ENCODE data around the gene ITPRID1.

Gene ITPRID1

GRCh38 chr7:31549611-31550010 lies 35.7 kb downstream of the ITPRID1 start:
- Histone ChIP-seq H3K36me3 (ENCODE audit: control insufficient read depth, low read length) (no peaks in the 10 kb centered on the region), H3K27ac (ENCODE audit: low read depth, low read length) (no peak overlapping the region), H3K4me3 (ENCODE audit: low read length) (no peak overlapping the region), H3K9me2 (replicated peaks; ENCODE audit: control insufficient read depth, low read length) (no peaks in the 10 kb centered on the region), H4K20me1 (ENCODE audit: control insufficient read depth, insufficient read depth, low read depth, low read length) (no peaks in the 10 kb centered on the region), H3K4me2 (ENCODE audit: low read length) (no peak overlapping the region), H3K27me3 (ENCODE audit: control insufficient read depth, low read length) (no peaks in the 10 kb centered on the region), H3F3A (ENCODE audit: control insufficient read depth, insufficient read depth) (no peaks in the 10 kb centered on the region), H3K79me2 (ENCODE audit: control insufficient read depth, low read length) (no peaks in the 10 kb centered on the region), H3K4me1 (ENCODE audit: control insufficient read depth, low read length) (no peaks in the 10 kb centered on the region), H3K9me3 (ENCODE audit: control insufficient read depth, insufficient read depth, low read length) (no peaks in the 10 kb centered on the region)
- no peak for TF ChIP-seq EZH2phosphoT487 (IDR thresholded peaks at IDR 0.05; ENCODE audit: borderline replicate concordance, low read length)
- TF ChIP-seq, protein P1, sequence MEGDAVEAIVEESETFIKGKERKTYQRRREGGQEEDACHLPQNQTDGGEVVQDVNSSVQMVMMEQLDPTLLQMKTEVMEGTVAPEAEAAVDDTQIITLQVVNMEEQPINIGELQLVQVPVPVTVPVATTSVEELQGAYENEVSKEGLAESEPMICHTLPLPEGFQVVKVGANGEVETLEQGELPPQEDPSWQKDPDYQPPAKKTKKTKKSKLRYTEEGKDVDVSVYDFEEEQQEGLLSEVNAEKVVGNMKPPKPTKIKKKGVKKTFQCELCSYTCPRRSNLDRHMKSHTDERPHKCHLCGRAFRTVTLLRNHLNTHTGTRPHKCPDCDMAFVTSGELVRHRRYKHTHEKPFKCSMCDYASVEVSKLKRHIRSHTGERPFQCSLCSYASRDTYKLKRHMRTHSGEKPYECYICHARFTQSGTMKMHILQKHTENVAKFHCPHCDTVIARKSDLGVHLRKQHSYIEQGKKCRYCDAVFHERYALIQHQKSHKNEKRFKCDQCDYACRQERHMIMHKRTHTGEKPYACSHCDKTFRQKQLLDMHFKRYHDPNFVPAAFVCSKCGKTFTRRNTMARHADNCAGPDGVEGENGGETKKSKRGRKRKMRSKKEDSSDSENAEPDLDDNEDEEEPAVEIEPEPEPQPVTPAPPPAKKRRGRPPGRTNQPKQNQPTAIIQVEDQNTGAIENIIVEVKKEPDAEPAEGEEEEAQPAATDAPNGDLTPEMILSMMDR (IDR thresholded peaks at IDR 0.05; ENCODE audit: low read depth, low read length, poor library complexity, severe bottlenecking) = no peak

- H3K4me1 ChIP-seq (ENCODE audit: control insufficient read depth, low read length) = no peaks in the 10 kb centered on the region
- H3K9me3 ChIP-seq (ENCODE audit: control insufficient read depth, insufficient read depth, low read length) = no peaks in the 10 kb centered on the region
- no peaks in the 10 kb centered on the region for H3K27me3 ChIP-seq (ENCODE audit: control insufficient read depth, low read length)
- no peaks in the 10 kb centered on the region for H3K36me3 ChIP-seq (ENCODE audit: control insufficient read depth, low read length)
- no peaks in the 10 kb centered on the region for H3K9me2 ChIP-seq (replicated peaks; ENCODE audit: control insufficient read depth, low read length)
- H3K27ac ChIP-seq (ENCODE audit: low read depth, low read length) = no peak overlapping the region
- H4K20me1 ChIP-seq (ENCODE audit: control insufficient read depth, insufficient read depth, low read depth, low read length) = no peaks in the 10 kb centered on the region
- no peaks in the 10 kb centered on the region for H3K79me2 ChIP-seq (ENCODE audit: control insufficient read depth, low read length)
- no peaks in the 10 kb centered on the region for H3F3A ChIP-seq (ENCODE audit: control insufficient read depth, insufficient read depth)
- H3K4me3 ChIP-seq (ENCODE audit: low read length) = no peak overlapping the region
- no peak overlapping the region for H3K4me2 ChIP-seq (ENCODE audit: low read length)
- TF ChIP-seq EZH2phosphoT487 (IDR thresholded peaks at IDR 0.05; ENCODE audit: borderline replicate concordance, low read length) = no peak
- TF ChIP-seq, protein P1 (IDR thresholded peaks at IDR 0.05; ENCODE audit: low read depth, low read length, poor library complexity, severe bottlenecking) = no peak
Measured at GRCh38 chr7:31550432-31550831, 36.5 kb downstream of the ITPRID1 start.

DNA sequence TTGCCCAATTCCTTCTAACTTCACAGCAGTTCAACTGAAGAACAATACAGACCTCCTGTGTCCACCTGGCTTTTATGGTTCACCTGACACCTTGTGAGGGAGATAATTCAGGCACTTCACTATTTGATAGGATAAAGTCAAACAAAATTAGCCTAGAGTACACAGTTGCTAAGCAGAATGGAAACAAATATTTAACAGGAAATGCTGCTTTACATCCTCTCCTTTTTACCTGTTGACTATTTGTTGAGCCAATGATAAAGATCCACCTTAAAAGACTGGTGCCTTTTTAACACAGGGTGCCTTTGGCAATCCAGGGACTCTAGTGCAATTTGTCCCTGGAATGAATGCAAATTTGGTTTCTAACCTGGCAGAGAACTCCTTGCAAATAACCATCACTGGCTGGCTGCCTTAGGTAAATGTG lies 39.8 kb downstream of the ITPRID1 start:
- H3K27me3 ChIP-seq (ENCODE audit: control insufficient read depth, low read length) = no peaks in the 10 kb centered on the region
- no peaks in the 10 kb centered on the region for H3K9me3 ChIP-seq (ENCODE audit: control insufficient read depth, insufficient read depth, low read length)
- H3K4me1 ChIP-seq (ENCODE audit: control insufficient read depth, low read length) = no peaks in the 10 kb centered on the region
- no peaks in the 10 kb centered on the region for H4K20me1 ChIP-seq (ENCODE audit: control insufficient read depth, insufficient read depth, low read depth, low read length)
- H3K27ac ChIP-seq (ENCODE audit: low read depth, low read length) = no peak overlapping the region
- no peaks in the 10 kb centered on the region for H3K36me3 ChIP-seq (ENCODE audit: control insufficient read depth, low read length)
- no peaks in the 10 kb centered on the region for H3K9me2 ChIP-seq (replicated peaks; ENCODE audit: control insufficient read depth, low read length)
- H3K79me2 ChIP-seq (ENCODE audit: control insufficient read depth, low read length) = no peaks in the 10 kb centered on the region
- TF ChIP-seq, protein P1 (IDR thresholded peaks at IDR 0.05; ENCODE audit: low read depth, low read length, poor library complexity, severe bottlenecking) = no peak
- TF ChIP-seq EZH2phosphoT487 (IDR thresholded peaks at IDR 0.05; ENCODE audit: borderline replicate concordance, low read length) = no peak
- H3K4me2 ChIP-seq (ENCODE audit: low read length) = no peak overlapping the region
- H3F3A ChIP-seq (ENCODE audit: control insufficient read depth, insufficient read depth) = no peaks in the 10 kb centered on the region
- H3K4me3 ChIP-seq (ENCODE audit: low read length) = no peak overlapping the region

DNA sequence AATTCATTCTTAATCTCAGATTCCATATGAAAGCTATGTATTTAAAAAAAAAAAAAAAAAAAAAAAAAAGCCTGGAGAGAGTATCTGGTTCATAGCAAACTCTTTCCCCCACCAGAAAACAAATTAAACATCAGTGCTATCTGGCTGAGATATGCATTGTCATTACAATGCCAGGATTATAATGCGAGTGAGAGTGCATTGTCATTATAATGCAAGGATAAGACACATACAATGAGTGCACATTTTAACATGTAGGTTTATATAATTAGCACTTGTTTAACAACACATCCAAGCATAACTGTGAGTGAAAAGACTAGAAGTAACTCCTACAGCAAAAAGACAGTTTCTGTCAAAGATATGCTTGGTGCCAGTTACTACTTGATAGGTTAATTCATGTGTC lies 48.1 kb downstream of the ITPRID1 start:
- Histone ChIP-seq H3F3A (ENCODE audit: control insufficient read depth, insufficient read depth) (no peaks in the 10 kb centered on the region), H3K4me2 (ENCODE audit: low read length) (no peak overlapping the region), H3K9me3 (ENCODE audit: control insufficient read depth, insufficient read depth, low read length) (no peaks in the 10 kb centered on the region), H4K20me1 (ENCODE audit: control insufficient read depth, insufficient read depth, low read depth, low read length) (no peaks in the 10 kb centered on the region), H3K27ac (ENCODE audit: low read depth, low read length) (no peak overlapping the region), H3K79me2 (ENCODE audit: control insufficient read depth, low read length) (no peaks in the 10 kb centered on the region), H3K27me3 (ENCODE audit: control insufficient read depth, low read length) (no peaks in the 10 kb centered on the region), H3K4me1 (ENCODE audit: control insufficient read depth, low read length) (no peaks in the 10 kb centered on the region), H3K36me3 (ENCODE audit: control insufficient read depth, low read length) (no peaks in the 10 kb centered on the region), H3K4me3 (ENCODE audit: low read length) (no peak overlapping the region), H3K9me2 (replicated peaks; ENCODE audit: control insufficient read depth, low read length) (no peaks in the 10 kb centered on the region)
- TF ChIP-seq, protein P1 (IDR thresholded peaks at IDR 0.05; ENCODE audit: low read depth, low read length, poor library complexity, severe bottlenecking) = no peak
- TF ChIP-seq EZH2phosphoT487 (IDR thresholded peaks at IDR 0.05; ENCODE audit: borderline replicate concordance, low read length) = no peak
